Effector CD8-positive, alpha-beta T cell (primary cell): ENCODE data around the gene CYP2R1.
"Not testable (repeated sequence)": the region's sequence is repeated elsewhere in the genome, so short reads cannot be mapped to it uniquely, and the experiment has no call there.

Experiments used
- DNase-seq: peaks from one replicate; lab custom pipeline; 2025; lab: John Stamatoyannopoulos, UW

The CYP2R1 gene

DNA sequence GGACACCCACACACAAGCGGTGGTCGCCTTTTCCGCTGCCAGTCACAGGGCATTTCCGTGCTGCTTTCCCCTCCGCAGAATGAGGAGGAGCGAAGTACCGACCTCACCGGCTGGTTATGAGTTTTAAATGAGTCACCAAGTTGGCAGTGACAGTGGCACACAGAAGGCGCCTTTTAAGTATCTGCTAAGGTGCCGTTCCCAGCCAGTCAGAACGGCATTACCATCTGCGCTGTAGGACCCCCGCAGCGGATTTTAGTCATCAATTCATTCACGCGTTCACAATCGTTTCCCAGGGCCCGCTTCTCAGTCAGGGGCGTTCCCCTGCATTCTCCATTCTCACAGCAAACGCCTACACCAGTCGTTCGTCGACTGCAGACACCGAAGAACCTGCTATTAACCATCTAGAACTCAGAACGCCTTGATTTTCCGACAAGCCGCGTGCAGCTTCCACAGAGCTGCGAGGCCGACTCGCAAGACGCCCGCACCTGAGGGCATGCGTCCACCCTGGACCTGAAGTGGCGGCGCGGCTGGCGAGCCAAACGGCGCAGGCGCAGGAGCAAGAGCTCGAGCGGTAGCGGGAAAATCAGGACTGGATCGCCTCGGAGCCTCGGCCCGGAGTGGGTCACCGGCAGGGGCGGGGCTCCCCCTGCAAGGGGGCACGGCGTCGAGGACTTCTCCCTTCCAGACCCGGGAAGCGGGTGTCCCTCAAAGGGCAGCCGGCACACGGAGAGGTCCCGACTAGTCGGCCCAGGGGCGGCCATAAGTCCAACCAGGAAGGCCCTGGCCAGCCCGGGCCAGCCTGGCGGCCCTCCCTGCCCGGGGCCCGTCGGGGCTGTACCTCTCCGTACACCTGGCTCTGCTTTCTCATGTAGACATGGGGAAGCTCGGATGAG is 642 bp downstream of the CYP2R1 start:
- DNase-seq = peak; percentile 78

DNA sequence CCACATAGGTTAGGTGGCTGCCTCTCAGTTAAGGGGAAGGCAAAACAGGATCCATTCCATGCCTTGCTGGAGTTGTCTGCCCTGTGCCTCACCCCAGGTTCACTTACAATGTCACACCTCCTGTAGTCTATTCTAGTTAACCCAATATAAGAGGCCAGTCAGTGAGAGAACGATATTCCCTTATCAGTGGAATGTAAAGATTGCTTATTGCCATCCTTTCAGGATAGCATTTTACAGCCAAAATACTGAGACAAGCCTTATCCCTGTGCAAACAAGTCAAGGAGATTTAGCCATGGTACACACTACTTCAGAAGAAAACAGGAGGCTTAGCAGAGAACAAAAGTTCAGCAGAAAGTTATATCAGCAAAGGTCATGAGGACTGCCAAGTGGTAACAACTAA is 5.5 kb downstream of the CYP2R1 start:
- DNase-seq = no peak

DNA sequence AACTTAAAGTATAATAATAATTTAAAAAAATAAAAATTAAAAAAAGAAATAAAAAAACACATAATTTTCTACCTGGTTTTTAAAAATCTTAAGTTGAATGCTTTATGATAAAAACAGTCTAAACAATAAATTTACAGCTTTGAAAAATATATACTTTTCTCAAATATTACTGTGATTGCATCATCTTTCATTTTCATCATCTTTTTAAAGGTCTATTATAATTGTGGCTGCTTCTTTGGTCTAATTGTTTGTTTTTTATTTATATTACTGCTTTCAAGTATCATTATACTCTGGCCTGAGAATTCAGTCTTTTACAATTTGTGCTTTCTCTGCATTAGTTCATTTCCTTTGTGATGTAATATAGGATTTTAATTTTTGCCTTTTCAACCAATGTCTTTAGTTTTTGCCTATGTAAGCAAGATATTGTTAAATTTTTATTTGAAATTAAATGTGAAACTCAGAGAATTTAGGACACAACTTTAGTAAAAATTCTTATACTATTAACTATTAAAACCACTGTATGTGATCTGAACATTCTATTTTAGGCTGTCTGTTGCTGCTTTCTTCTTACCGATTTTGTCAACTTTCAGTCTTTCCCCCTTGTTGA is 7.3 kb downstream of the CYP2R1 start:
- no peak for DNase-seq

DNA sequence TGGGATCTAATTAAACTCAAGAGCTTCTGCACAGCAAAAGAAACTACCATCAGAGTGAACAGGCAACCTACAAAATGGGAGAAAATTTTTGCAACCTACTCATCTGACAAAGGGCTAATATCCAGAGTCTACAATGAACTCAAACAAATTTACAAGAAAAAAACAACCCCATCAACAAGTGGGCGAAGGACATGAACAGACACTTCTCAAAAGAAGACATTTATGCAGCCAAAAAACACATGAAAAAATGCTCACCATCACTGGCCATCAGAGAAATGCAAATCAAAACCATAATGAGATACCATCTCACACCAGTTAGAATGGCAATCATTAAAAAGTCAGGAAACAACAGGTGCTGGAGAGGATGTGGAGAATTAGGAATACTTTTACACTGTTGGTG is 8.3 kb downstream of the CYP2R1 start:
- DNase-seq = not testable (repeated sequence)

DNA sequence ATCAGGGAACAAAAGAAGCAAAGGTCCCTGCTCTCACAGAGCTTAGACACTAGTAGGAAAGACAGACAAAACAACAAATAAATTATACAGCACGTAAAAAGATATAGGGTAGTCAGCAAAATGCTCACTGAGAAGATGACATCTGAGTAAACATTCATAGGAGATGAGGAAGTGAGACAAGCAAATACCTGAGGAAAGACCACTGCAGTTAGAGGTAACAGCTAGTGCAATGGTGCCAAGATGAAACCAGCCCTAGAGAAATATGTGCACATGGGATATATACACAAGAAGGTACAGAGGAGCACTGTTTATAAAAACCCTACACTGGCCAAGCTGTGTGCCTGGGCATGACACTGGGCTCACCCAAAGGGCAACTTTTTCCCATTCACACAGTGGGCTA is 9.8 kb downstream of the CYP2R1 start:
- no peak for DNase-seq

DNA sequence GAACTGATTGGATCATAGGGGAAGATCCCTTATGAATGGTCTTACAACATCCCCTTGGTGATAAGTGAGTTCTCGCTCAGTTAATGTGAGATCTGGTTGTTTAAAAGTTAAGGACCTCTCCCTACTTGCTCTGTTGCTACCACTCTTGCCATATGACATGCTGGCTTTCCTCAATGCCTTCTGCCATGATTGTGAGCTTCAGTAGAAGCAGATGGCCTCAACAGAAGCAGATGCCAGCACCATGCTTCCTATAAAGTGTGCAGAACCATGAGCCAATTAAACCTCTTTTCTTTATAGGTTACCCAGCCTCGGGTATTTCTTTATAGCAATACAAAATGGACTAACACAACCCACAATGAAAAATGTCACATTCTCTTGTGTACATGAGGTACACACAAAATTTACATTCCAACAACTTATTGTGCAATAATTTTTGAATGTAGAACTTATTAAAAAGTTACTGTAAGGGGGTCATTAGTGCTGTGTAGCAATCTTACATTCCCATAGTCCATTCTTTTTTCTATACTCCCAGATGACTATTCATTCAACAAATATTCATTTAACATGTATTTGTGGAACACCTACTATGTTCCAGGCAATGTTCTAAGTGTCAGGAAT is 10.3 kb downstream of the CYP2R1 start:
- DNase-seq = no peak

DNA sequence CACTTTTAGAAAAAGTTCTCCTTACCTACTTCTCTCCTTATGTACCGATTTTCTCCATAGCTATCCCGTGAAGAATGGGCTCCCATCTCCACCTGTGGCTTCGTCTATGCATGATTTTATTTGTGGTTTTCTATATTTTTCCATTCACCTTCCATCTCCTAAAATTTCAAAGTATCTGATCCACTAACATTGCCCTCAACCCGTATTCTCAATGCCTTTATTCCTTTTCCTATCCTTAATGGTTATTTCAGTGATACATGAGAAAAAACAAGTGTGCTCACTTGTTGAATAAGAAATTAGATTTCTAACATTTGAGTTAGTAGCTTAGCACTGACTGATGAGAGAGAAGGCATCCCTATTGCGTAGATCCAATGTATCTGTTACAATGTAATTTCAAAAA is 16.9 kb downstream of the CYP2R1 start:
- DNase-seq = no peak

DNA sequence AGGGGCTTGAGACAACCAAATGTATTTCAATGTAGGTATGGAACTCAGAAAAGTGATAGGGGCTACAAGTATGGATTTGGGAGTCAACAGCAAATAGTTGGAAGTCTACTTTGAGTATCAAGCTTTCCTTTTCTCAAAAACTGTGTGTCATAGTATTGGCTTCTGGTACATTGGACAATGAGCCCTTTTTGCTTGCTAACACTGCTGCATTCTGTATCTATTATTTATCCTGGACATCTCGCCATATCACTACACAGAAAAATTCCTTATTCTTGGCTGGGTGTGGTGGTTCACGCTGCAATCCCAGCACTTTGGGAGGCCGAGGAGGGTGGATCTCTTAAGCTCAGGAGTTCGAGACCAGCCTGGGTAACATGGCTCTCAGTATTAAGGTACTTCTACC is 18.4 kb downstream of the CYP2R1 start:
- no peak for DNase-seq

DNA sequence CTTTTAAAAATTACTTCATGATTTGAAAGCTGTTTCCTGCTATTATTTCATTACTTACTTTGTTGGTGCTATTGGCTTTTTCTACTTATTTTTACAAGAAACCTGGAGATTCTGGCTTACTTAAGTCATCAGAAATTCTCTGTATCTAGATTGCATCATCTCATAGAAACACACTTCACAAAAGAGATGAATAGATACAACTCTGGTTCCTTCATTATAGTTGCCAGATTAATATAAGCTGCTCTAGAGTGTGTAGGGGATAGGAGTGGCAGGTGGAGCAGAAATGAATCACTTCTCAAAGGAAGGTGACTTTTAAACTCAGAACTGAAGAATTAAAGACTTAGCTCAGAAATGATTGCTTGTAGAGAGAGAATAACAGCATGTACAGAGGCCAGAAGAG is 20.0 kb downstream of the CYP2R1 start:
- no peak for DNase-seq

DNA sequence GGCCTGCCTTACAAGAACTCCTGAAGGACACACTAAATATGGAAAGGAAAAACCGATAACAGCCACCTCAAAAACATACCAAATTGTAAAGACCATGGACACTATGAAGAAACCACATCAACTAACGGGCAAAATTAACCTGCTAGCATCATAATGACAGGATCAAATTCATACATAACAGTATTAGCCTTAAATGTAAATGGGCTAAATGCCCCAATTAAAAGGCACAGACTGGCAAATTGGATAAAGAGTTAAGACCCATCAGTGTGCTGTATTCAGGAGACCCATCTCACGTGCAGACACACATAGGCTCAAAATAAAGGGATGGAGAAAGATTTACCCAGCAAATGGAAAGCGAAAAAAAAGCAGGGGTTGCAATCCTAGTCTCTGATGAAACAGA is 28.3 kb downstream of the CYP2R1 start:
- DNase-seq = not testable (repeated sequence)

DNA sequence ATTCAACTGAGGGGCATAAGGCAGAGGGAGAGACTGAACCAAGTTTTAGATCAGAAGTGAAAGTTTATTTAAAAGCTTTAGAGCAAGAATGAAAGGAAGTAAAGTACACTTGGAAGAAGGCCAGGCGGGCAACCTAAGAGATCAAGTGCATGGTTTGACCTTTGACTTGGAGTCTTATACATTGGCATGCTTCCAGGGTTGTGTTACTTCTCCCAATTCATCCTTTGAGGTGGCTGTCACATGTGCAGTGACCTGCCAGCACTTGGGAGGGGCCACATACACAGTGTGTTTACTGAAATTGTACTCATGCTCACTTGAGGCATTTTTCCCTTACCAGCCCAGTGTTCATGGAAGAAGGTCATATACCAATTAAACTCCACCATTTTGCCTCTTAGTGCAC is 30.4 kb downstream of the CYP2R1 start:
- DNase-seq = no peak

DNA sequence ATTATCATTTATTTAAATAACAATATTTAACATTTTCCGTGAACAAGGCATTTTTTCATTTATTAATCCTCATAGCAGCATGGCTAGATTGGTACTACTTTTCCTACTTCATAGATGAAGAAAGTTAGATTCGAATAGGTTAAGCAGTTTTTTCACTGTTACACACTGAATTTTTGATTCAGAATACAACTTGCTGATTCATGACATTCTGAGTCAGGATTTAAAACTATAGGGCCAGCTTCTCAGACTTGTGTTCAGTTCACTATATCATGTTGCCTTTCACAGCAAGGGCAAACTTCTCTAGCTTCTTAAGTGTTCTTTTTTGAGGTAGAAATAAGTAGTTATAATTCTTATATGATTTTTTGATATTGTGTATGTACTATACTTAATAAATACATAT is 31.5 kb downstream of the CYP2R1 start:
- DNase-seq = no peak

DNA sequence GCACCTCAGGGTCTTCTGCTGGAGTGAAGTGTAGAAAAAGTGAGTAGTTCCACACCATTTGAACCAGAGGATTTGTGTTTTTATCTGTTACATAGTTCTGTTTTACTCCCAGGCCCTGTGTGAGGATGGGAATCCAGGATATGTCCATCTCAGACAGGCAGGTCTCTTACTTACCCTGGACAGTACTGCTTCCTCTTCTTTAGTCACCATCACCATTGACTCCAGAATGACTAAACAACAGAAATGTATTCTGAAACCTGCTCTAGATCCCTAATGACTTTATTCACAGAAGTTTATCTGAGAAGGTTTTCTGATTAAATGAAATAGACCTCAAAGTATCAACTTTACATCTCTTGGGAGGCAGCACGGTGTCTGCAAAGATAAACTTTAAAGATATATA is 33.6 kb downstream of the CYP2R1 start:
- no peak for DNase-seq

DNA sequence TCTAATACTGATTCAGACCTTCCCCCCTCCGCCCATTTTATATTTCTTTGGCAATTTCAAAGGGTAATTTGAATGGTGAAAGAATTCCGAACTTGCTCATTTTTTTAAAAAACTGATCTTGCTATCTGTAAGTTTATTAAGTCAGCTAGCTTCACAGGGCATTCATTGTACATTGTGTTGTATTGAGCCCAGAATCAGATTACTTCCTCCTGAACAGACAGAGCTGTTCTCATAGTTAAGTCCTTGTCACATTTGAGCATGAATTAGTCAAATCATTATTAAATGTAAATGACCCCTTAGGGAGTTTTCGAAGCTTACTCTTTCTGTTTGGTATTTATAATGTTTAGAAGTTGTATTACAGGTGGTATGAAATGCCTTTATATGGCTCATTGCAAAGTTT is 34.4 kb downstream of the CYP2R1 start:
- no peak for DNase-seq

DNA sequence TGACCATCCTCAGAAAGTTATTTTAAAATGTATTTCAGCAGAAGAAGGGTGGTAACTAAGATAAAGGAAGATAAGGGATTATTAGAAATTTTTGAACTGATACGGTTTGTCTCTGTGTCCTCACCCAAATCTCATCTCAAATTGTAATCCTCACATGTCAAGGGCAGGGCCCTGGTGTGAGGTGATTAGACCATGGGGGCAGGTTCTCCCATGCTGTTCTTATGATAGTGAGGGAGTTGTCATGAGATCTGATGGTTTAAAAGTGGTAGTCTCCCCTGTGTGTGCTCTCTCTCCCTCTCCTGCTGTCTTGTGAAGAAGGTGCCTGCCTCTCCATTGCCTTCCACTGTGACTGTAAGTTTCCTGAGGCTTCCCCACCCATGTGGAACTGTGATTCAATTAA is 36.1 kb downstream of the CYP2R1 start:
- DNase-seq = no peak

DNA sequence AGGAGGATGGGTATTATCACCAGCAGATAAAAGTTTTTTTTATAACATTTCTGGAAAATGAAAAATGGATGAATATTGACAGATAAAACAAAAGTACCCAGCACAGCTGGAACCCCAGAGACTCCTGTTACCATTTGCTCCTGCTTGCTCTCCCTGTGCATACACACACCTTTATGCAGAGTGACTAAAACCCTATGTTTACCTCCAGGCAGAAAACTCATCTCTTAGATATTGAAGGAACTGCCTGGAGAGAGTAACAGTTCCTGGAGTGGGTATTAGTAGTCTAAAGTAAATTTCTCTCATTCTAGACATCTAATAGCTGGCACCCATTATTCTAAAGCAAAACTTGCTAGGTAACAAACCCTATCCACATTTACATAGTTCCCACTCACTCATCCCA is 38.0 kb downstream of the CYP2R1 start:
- no peak for DNase-seq

DNA sequence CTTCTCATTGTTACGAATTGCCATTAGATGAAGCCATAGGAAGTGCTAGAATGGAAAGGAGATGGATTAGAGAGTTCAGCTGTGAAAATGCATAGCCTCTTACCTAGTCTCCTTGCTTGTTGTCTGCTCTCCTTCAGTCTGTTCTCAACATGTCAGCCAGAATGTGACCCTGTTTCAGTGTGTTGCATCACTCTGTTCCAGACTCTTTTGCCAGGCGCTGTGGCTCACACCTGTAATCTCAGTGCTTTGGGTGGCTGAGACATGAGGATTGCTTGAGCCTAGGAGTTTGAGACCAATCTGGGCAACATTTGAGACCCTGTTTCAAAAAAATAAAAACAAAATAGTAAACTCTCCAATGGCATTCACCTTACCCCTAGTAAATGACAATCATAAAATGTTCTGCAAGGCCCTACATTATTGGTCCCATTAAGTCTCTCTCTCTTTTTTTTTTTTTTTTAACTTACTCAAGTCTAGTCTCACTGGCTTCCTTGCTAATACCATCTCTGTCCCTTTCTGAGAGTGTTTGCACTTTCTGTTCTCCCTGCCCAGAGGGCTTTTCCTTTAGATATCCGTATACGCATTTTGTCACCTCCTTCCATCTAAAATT is 39.4 kb downstream of the CYP2R1 start:
- no peak for DNase-seq

DNA sequence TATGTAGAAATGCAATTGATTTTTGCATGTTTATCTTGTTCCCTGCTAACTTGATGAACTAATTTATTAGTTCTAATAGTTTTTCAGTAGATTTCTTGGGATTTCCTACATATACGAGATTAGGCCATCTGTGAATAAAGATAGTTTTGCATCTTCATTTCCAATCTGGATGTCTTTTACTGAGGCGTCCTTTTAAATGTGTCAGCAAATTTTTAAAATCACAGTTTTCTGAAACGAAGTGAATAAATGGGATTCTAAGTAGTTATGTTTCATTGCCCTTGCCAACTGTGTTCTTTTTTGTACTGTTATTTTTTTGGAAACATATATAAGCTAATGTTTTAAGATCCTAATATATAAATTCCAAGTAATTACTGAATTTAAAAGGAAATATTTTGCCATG is 50.0 kb downstream of the CYP2R1 start:
- no peak for DNase-seq

DNA sequence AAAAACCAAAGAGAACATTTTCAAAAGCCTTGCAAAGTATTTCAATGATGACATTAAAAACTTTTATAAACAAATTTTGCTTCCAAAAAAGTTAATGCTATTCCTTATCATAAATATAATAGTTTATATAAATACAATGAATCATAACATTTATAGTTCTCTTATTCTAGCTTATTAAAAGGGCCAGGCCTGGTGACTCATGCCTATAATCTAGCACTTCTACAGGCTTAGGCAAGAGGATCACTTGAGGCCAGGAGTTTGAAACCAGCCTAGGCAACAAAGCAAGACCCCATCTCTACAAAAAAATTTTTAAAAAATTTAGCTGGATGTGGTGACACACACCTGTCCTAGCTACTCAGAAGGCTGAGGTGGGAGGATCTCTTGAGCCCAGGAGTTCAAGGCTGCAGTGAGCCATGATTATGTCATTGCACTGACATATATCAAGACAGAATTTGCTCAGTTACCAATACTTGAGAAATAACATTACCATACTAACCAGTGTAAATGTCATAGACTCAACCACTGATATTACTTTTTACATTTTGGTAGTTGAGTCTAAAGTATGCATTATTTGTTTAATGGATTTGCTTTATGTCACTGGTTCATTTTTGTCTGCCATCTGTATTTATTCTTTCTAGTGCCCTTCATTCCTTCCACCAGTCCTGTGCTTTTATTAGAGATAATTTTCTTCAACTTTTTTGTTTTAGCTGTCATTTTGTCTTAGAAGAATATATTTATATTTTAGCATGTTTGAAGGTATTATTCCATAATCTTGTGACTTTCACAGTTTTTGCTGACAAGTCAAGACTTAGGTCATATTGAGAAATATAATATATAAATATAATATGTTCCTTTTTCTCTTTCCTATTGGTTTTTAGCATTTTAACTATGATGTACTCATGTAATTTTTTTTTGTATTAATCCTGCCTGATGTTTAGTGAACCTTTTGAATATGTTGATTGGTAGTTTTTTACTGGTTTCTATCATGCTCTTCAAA is 56.2 kb downstream of the CYP2R1 start:
- DNase-seq = no peak
